ENCODE data around the gene YPEL4. TPM values are rescaled to one million over a fixed set of nuclear protein-coding genes. Genes with fewer than 3 reads are reported as not detected.

The YPEL4 gene
- polyA plus RNA-seq, 4 donors = 1.6 to 5.6 (median 3.2) TPM

GRCh38 chr11:57635246-57635645 lies 14.5 kb downstream of the YPEL4 start:
- DNase-seq (ENCODE audit: low read depth in 4 of 4, low spot score in 2 of 4) = no peak

DNA sequence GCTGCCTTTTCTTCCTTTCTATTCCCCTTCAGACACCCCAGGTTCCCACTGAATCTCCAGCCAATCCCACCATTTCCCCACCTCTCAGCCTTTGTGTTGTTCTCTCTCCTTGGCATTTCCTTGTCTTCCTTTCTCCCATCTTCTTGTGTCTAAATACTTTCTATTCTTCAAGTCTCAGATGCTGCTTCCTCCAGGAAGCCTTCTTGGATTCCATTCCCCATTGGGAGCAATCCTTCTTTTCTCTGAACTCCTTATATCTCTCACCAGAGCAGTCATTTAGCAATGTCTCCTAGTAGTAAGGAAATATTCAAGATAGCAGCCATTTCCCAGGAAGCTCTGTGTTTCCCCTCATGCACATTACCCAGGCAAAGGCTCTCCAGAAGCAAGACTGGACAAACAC lies 15.4 kb downstream of the YPEL4 start:
- no peak for DNase-seq (ENCODE audit: low read depth in 4 of 4, low spot score in 2 of 4)

DNA sequence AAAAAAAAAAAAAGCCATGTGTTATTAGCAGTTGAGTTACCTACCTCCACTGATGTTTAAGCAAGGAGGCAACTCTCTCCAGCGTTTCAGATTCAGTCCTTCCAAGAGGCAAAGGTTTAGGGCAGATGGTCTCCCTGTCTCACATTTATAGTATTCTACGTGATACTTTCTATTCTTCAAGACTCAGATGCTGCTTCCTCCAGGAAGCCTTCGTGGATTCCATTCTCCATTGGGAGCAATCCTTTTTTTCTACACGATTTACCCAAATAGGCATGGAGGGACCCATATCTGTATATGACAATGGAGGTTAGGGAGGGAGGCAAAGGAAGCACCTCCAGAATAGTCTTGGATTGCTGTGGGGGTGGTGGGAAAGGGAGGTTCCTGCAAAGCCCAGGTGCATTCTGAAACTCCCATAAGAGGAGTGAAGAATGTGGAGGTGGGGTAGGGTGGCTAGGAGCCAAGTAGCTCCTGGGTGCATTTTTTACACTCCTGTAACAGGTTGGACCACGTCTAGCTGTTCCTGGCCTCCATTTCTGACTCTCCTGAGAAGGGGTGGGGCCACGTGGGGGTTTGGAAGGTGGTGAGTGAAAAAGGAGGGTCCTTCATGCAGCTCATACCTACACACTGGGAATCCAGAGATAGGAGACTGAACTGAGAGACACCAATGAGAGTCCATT lies 16.2 kb downstream of the YPEL4 start:
- no peak for DNase-seq (ENCODE audit: low read depth in 4 of 4, low spot score in 2 of 4)

DNA sequence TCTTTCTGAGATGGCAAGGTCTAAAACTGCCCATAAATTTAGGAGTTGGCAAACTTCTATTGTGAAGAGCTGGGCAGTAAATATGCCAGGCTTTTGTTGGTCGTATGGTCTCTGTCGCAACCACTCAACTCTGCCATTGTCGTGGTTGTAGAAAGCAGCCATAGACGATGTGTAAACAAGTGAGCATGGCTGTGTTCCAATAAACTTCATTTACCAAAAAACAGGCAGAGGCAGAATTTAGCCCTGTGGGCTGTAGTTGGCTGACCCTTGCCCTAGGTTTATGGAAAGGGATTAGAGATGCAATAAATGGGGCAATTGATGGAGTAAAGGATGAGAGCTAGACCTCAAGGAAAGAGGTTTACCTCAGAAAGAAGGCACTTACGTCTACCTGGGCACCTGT lies 17.6 kb downstream of the YPEL4 start:
- no peak for DNase-seq (ENCODE audit: low read depth in 4 of 4, low spot score in 2 of 4)

DNA sequence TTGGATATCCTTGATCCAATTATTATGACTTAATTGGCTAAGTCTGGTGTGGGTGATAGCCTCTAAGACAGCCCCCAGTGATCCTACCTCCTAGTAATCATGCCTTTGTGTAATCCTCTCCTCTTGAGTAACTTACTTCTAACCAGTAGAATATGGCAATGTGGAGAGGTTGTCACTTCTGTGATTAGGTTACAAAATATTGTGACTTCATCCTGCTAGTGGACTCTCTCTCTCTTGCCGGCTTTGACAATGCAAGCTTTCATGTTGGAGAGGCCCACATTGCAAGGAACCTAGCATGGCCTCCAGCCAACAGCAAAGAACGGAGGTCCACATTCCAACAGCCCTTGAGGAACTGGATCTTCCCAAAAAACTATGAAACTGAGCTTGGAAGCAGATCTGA lies 19.5 kb downstream of the YPEL4 start:
- DNase-seq (ENCODE audit: low read depth in 4 of 4, low spot score in 2 of 4) = no peak

DNA sequence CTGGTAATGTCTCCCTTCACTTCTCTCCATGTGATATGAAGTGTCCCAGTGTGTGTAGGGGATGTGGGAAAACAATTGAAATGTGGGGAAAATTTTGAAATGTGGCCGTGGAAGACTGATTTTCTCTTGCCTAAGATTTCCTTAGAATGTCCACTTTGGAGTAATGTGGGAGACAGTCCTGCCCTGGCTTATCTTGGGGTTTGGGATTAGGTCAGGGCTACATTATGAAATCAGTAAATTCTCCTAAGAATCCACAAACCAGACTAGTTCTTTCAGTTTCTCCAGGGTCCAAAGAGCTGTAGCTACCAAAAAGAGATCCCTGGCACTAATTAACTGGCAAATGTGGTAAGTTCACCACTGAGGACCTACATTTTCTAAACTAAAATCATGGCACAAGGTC lies 22.8 kb downstream of the YPEL4 start:
- no peak for DNase-seq (ENCODE audit: low read depth in 4 of 4, low spot score in 2 of 4)

GRCh38 chr11:57624864-57625263 lies 24.8 kb downstream of the YPEL4 start:
- no peak for DNase-seq (ENCODE audit: low read depth in 4 of 4, low spot score in 2 of 4)

GRCh38 chr11:57622263-57622662 lies 27.4 kb downstream of the YPEL4 start:
- no peak for DNase-seq (ENCODE audit: low read depth in 4 of 4, low spot score in 2 of 4)

GRCh38 chr11:57620467-57620866 lies 29.2 kb downstream of the YPEL4 start:
- DNase-seq (ENCODE audit: low read depth in 4 of 4, low spot score in 2 of 4) = no peak

GRCh38 chr11:57619331-57619730 lies 30.4 kb downstream of the YPEL4 start:
- no peak for DNase-seq (ENCODE audit: low read depth in 4 of 4, low spot score in 2 of 4)

DNA sequence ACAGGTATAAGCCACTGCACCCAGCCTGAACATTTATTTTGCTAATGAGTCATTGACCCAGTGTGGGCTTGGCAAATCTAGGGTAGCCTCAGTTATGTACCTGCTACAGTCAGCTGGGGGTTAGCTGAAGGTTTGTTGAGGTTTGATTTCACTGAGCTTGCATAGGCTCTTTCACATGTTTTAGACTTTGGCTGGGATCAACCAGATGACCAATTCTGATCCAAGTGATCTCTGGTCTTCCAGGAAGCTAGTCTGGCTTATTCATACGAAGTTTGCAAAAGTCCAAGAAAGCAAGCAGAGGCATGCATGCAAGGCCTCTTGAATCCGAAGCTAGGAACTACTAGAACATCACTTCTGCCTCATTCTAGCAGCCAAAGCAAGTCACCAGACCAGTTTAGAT lies 31.3 kb downstream of the YPEL4 start:
- DNase-seq (ENCODE audit: low read depth in 4 of 4, low spot score in 2 of 4) = no peak

GRCh38 chr11:57616595-57616994 lies 33.1 kb downstream of the YPEL4 start:
- no peak for DNase-seq (ENCODE audit: low read depth in 4 of 4, low spot score in 2 of 4)

DNA sequence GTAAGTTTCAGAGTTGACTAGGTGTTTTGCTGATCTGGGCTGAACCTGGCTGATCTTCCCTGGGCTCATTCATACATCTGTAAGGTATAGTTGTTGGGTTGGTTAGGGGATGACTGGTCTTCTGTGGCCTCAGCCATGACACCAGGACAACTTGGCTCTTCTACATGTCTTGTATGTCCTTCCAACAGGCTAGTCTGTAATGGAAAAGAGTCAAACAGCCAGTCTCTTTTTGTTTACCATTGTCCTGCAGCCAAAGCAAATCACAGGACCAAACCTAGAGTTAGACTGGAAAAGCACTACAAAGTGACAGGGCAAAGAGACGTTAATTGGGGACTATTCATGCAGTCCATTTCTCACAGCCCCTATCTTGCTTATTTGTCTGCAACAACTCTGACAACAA lies 34.4 kb downstream of the YPEL4 start:
- no peak for DNase-seq (ENCODE audit: low read depth in 4 of 4, low spot score in 2 of 4)

DNA sequence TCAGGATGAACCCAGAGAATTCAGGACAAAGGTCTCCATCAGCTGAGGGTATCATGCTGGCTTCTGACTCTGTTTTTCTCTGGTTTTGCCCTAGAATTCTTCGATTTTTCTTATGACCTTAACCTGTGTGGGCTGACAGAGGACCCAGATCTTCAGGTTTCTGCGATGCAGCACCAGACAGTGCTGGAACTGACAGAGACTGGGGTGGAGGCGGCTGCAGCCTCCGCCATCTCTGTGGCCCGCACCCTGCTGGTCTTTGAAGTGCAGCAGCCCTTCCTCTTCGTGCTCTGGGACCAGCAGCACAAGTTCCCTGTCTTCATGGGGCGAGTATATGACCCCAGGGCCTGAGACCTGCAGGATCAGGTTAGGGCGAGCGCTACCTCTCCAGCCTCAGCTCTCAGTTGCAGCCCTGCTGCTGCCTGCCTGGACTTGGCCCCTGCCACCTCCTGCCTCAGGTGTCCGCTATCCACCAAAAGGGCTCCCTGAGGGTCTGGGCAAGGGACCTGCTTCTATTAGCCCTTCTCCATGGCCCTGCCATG lies 35.4 kb downstream of the YPEL4 start:
- DNase-seq (ENCODE audit: low read depth in 4 of 4, low spot score in 2 of 4) = no peak

DNA sequence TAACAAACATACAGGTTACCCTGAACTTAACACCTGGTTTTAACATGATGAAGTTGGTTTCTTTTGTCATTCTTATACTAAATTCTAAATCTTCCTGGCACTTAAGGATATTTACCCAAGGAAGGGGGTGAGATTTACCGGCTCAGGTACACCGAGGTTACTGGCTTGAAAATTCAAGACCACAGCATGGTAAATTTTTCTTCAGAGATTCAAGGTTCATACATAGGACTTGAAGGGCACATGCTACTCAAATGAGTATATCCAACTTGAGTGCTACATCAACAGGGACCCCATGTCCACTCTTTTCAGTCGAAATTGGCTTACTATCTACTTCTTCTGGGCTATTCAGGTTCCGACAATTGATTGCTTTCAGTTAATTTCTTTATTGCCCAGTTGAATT lies 39.5 kb downstream of the YPEL4 start:
- no peak for DNase-seq (ENCODE audit: low read depth in 4 of 4, low spot score in 2 of 4)

DNA sequence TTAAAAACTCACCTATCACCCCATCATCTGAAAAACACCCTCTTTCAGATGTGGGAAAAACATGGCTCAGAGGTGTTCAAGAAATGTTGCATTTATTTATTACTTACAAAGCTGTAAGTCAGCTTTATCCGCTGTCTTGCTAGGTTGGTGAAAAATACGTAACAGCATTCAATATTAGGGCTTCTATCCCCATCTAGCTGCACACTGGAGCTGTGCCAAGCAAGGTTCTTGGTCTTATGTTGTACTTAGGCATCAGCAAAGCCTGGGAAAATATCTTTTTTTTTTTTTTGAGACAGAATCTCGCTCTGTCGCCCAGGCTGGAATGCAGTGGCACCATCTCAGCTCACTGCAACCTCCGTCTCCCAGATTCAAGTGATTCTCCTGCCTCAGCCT lies 44.7 kb downstream of the YPEL4 start:
- no peak for DNase-seq (ENCODE audit: low read depth in 4 of 4, low spot score in 2 of 4)

DNA sequence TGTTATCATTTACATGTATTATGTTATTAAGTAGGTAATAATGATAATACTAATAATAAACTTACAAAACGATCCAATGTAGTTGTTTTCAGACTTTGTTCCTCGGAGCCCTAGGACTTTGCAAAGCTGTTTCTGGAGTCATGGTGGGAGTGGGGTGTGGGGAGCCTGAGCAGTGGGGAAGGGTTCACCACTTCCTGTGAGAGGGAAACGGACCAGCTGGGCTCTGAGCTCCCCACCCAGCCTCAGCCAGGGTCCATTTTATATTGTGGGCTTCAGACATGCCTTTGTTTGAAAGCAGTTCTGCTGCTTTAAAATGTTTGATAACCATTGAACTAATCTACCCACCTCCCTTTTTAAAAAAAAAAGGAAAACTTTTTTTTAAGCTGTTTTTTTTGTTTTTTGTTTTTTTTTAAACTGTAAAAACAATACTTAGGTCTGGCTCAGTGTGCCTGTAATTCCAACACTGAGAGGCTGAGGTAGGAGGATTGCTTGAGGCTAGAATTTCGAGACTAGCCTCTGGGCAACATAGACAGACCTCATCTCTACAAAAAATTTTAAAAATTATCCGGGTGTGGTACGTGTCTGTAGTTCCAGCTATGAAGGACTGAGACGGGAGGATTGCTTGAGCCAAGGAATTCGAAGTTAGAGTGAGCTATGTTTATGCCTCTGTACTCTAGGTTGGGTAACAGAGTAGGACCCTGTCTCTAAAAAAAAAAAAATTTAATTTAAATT lies 45.2 kb downstream of the YPEL4 start:
- DNase-seq (ENCODE audit: low read depth in 4 of 4, low spot score in 2 of 4) = no peak

DNA sequence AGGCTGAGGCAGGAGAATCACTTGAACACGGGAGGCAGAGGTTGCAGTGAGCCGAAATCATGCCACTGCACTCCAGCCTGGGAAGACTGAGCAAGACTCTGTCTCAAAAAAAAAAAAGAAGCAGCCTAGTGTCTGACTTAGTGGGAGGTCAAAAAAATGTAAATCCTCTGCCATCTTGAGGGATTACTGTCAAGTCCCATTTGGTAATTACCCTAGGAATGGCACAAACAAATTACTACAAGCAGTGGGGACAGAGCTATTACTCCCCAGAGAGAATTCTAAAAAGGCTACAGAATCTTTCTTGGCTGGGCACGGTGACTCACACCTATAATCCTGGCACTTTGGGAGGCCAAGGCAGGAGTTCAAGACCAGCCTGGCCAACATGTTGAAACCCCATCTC lies 48.4 kb downstream of the YPEL4 start:
- no peak for DNase-seq (ENCODE audit: low read depth in 4 of 4, low spot score in 2 of 4)

- no peak for DNase-seq (ENCODE audit: low read depth in 4 of 4, low spot score in 2 of 4)
Measured at GRCh38 chr11:57599381-57599780, 50.3 kb downstream of the YPEL4 start.

DNA sequence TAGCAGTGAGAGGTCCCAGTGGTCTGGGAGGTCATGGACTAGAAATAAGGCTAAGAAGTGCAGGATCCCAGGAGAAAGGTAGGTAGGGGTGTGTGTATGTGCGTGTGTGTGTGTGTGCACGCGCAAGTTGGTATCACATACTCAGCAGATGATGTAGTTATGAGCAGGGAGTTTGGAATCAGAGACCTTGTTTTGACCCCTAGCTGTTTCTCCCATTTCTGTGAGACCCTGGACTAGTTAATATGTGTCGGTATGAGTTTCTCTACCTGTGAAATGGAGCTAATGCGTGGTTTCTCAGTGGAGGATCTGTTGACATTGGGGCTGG lies 50.9 kb downstream of the YPEL4 start:
- no peak for DNase-seq (ENCODE audit: low read depth in 4 of 4, low spot score in 2 of 4)

- peak; percentile 43 to 73 (median 64) for DNase-seq (ENCODE audit: low read depth in 4 of 4, low spot score in 2 of 4)
Measured at GRCh38 chr11:57597916-57598830, 51.5 kb downstream of the YPEL4 start.

All from left renal cortex interstitium (tissue), 4 donors.